ENCODE results near the gene WSCD1. TPM values are rescaled to one million over a fixed set of nuclear protein-coding genes. Genes with fewer than 3 reads are reported as not detected.

The WSCD1 gene
- total RNA-seq, 1 donor from 2014 or later: 11.4 TPM

DNA sequence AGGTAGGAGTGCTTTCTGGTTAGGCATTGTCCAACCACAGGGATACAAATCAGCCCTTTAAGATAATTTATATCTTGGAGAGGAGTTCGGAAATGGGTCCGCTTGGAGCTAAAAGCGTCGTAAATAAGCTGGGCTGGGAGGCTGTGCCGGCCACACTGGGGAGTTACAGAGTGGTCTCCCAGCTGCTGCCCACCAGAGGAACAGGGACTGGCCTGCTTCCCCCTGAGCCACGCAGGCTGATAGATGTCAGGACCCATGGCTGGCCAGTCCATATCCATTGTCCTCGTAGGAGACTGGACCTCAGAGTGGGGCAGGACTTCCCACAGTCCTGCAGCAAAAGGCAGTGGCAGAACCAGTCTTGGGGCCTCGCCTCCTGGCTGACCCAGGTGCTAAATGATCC is 12.6 kb upstream of the WSCD1 start:
- Histone ChIP-seq H3K4me1 (no peaks in the 10 kb centered on the region), H3K36me3 (no peaks in the 10 kb centered on the region), H3K27ac (no peak overlapping the region), H3K4me3 (no peak overlapping the region), H3K9me3 (no peaks in the 10 kb centered on the region), H3K27me3 (no peaks in the 10 kb centered on the region)
- TF ChIP-seq, protein P1, sequence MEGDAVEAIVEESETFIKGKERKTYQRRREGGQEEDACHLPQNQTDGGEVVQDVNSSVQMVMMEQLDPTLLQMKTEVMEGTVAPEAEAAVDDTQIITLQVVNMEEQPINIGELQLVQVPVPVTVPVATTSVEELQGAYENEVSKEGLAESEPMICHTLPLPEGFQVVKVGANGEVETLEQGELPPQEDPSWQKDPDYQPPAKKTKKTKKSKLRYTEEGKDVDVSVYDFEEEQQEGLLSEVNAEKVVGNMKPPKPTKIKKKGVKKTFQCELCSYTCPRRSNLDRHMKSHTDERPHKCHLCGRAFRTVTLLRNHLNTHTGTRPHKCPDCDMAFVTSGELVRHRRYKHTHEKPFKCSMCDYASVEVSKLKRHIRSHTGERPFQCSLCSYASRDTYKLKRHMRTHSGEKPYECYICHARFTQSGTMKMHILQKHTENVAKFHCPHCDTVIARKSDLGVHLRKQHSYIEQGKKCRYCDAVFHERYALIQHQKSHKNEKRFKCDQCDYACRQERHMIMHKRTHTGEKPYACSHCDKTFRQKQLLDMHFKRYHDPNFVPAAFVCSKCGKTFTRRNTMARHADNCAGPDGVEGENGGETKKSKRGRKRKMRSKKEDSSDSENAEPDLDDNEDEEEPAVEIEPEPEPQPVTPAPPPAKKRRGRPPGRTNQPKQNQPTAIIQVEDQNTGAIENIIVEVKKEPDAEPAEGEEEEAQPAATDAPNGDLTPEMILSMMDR (IDR thresholded peaks at IDR 0.05): no peak
- no peak for DNase-seq (ENCODE audit: low spot score in 2 of 2)
- intact Hi-C loops (cut with DNase I): no loop called here

DNA sequence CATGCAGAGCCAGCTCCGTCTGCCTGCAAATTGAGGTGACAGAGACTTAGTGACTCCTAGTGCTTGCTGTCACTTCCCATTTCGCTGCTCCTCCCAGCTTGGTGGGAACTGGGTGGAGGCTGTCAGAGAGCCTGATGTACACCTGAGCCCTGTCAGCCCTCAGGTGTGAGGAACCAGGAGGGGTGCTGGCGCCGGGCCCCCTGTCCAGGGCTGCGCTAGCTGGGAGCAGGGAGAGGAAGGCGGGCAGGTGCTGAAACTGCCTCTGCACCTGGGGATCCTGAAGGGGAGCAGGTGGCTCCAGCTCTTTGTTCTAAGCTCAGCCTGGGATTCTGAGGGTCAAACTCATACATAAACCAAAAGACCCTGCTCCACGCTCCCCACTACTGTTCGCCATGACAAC is 10.8 kb upstream of the WSCD1 start:
- H3K4me3 ChIP-seq: no peak overlapping the region
- H3K36me3 ChIP-seq: no peaks in the 10 kb centered on the region
- no peak overlapping the region for H3K27ac ChIP-seq
- H3K9me3 ChIP-seq: no peaks in the 10 kb centered on the region
- TF ChIP-seq, protein P1 (IDR thresholded peaks at IDR 0.05): no peak
- intact Hi-C loops (cut with DNase I): no loop called here
- no peak for DNase-seq (ENCODE audit: low spot score in 2 of 2)
- H3K27me3 ChIP-seq: no peaks in the 10 kb centered on the region
- H3K4me1 ChIP-seq: no peaks in the 10 kb centered on the region

DNA sequence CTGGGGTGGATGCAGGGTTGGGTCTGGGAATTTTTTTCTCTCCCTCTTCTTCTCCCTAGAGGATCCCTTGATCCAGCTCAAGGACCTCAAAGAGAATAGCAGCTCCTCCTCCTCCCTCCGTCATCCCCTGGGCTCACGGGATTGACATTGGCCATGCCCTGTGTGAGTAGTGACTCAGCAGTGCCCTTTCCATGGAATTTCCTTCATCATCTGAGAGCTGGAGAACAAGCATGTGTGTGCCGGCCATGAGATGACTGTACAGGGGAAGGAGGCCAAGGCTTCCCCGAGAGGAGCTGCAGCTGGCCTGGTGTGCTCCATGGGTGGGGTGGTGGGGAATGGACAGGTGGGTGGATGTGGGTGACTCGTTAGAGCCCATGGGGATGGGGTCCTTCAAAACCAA is 8.9 kb upstream of the WSCD1 start:
- DNase-seq (ENCODE audit: low spot score in 2 of 2): peak; percentile 37 to 81
- Histone ChIP-seq H3K4me3 (no peak overlapping the region), H3K27me3 (no peaks in the 10 kb centered on the region), H3K27ac (no peak overlapping the region), H3K36me3 (no peaks in the 10 kb centered on the region), H3K9me3 (no peaks in the 10 kb centered on the region), H3K4me1 (no peaks in the 10 kb centered on the region)
- intact Hi-C loops (cut with DNase I): loop anchor here (2.0 kb wide), 1 partner anchor 474 kb away; no protein-coding TSS in a partner anchor
- TF ChIP-seq, protein P1 (IDR thresholded peaks at IDR 0.05): no peak

DNA sequence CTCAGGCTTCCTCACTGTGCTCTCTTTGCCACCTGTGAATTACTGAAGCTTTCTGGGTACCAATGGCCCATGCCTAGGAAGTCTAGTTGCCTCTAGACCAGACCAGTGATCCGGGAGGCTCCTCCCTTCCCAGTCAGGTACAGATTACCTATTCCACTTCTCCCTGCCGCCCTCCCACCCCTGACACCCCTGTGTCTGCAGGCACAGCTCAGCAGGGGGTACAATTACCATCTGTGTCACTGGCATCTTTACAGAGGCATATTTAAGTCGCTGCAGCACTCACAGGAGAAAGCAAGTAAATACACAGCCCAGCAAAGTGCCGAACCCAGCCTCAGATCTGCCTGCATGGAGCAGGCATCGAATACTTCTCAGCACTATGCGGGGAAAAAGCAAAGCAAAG is 5.3 kb upstream of the WSCD1 start:
- H3K27me3 ChIP-seq: no peaks in the 10 kb centered on the region
- no peaks in the 10 kb centered on the region for H3K4me1 ChIP-seq
- DNase-seq (ENCODE audit: low spot score in 2 of 2): no peak
- H3K9me3 ChIP-seq: no peaks in the 10 kb centered on the region
- no peaks in the 10 kb centered on the region for H3K36me3 ChIP-seq
- TF ChIP-seq, protein P1 (IDR thresholded peaks at IDR 0.05): no peak
- H3K4me3 ChIP-seq: no peak overlapping the region
- H3K27ac ChIP-seq: no peak overlapping the region
- intact Hi-C loops (cut with DNase I): no loop called here

DNA sequence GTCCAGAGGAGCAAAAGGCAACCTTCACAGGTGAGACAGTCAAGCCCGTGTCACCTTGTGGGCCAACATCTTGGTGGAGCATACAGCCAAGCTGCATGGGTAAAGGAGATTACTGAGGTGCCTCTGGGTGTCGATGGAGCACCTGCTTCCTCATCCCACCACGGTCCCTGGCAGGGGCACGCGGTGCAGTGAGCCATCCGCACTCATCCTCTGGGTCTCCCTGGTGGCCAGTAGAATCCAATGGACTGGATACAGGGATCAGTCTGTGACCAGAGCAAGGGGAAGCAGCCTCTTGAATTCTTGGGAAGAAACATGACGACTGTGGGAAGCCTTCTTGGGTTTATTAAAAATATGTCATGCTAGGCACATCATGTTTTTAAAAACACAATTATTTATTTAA is 4.8 kb upstream of the WSCD1 start:
- Histone ChIP-seq H3K27ac (no peak overlapping the region), H3K27me3 (no peaks in the 10 kb centered on the region), H3K36me3 (no peaks in the 10 kb centered on the region), H3K4me3 (no peak overlapping the region), H3K4me1 (no peaks in the 10 kb centered on the region), H3K9me3 (no peaks in the 10 kb centered on the region)
- intact Hi-C loops (cut with DNase I): no loop called here
- TF ChIP-seq, protein P1 (IDR thresholded peaks at IDR 0.05): no peak
- DNase-seq (ENCODE audit: low spot score in 2 of 2): no peak
